Fibroblast of skin of back (primary cell): ENCODE measurements around the gene FKBP1A.
A peak's percentile ranks its signal among the peaks of the same experiment; 100 is the strongest.

Experiments used
- DNase-seq: peaks from one replicate; pipeline ENCODE4 v3.0.0-alpha.2; 2013

Gene FKBP1A

DNA sequence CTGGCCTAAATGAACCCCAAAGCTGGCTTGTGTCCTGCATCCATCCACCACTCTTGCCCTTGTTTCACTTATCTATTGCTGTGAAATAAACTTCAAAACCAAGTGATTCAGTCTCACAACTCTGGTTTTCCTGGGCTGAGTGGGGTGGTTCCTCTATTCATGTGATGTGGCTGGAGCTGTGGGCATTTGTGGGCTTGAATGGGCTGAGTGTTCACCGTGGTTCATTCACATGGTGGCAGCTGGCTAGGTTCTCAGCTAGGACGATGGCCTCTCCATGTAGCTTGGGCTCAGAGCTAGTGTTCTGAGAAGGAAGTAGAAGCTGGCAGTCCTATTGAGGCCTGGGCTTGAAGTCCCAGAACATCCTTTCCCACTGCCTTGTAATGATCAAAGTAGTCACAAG, 30.4 kb downstream of the FKBP1A start:
- DNase-seq: no peak

DNA sequence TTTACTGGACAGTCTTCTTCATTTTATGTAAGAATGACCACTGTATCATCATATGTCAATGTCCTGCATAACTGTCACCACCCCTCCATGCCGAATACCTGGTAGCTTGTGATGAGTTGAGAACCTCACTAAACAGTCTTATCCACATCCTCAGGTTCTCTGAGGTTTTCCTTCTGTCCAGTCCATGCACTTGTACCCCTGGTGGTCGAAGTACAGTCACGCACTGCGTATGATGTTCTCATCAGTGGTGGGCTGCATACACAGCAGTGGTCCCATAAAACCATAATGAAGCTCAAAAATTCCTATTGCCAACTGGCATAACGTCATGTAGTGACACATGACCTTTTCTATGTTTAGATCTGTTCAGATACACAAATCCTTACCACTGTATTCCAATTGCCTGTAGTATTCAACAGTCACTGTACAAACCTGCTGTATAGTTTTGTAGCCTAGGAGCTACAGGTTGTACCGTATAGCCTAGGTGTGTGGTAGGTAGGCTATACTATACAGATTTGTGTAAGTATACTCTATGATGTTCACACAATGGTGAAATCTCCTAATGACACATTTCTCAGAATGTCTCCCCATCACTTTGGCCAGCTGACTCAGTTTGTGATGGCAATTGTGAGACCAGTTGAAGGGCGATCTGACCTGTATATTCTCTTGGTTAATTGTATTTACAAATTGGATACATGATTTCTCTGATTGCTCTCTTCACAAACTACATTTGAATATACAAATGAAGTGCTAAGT, 32.6 kb downstream of the FKBP1A start:
- DNase-seq: no peak

DNA sequence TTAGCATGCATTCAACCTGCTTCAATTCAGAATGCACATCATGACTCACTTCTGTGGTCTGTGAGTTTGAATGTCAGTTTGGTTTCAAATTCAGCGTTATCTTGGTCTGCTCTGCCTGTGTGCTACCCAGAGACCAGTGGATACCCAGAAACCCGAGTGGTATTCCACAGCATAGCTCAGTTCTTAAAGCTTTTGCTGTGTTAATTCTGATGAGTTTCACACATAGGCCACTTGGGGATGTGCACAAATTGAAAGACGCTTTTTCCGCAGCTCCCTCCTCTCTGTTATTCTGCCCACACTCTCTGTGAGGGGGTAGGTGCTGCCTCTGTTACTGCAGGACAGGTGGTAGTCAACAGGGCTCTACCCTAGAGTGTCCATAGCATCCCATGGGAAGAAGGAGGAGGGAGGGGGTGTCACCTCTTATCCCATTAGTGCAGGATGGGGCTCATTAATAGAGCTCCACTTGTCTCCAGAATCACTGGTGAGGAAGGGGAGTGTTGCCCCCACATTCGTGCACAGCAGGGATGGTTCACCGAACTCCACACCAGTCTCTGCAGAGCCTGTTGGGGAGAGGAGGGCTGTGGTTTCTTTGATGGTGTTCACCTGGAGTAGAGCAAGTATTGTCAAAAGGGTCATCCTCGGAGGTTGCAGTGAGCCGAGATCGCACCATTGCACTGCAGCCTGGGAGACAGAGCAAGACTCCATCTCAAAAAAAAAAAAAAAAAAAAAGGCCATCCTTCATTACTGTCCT, 34.8 kb downstream of the FKBP1A start:
- no peak for DNase-seq

DNA sequence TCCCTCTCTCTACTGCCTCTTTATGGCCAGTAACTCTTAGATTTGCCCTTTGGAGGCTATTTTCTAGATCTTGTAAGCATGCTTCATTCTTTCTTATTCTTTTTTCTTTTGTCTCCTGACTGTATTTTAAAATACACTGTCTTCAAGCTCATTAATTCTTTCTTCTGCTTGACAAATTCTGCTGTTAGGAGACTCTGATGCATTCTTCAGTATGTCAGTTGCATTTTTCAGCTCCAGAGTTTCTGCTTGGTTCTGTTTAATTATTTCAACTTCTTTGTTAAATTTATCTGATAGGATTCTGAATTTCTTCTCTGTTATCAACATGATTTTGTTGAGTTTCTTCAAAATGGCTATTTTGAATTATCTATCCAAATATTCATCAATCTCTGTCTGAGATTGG, 38.9 kb downstream of the FKBP1A start:
- DNase-seq: no peak

DNA sequence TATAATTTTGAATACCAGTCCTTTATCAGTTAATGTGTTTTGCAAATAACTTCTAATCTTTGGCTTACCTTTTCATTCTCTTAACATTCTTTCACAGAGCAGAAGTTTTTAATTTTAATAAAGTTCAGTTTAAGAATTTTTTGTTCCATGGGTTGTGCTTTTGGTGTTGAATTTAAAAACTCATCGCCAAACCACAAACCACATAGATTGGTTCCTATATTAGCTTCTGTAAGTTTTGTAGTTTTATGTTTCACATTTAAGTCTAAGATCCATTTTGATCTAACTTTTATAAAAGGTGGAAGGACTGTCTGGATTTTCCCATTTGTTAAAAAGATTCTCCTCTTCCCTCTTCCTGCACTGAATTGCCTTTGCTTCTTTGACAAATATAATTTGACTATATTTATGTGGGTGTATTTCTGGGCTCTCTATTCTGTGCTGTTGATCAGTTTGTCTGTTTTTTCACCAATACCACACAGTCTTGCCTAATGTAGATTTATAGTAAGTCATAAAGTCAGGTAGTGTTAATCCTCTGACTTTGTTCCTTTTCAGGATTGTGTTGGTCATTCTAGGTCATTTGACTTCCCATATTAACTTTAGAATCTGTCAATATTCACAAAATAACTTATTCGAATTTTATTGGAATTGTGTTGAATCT, 46.4 kb downstream of the FKBP1A start:
- no peak for DNase-seq

DNA sequence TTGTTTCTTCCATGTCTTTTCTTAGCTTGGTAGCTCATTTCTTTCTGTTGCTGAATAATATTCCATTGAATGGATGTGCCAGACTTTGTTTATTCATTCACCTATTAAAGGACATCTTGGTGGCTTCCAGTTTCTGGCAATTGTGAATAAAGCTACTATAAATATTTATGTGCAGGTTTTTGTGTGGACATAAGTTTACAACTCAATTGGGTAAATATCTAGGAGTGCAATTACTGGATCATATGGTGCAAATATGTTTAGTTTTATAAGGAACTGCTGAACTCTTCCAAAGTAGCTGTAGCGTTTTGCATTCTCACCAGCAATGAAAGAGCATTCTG, 47.1 kb downstream of the FKBP1A start:
- DNase-seq: no peak

DNA sequence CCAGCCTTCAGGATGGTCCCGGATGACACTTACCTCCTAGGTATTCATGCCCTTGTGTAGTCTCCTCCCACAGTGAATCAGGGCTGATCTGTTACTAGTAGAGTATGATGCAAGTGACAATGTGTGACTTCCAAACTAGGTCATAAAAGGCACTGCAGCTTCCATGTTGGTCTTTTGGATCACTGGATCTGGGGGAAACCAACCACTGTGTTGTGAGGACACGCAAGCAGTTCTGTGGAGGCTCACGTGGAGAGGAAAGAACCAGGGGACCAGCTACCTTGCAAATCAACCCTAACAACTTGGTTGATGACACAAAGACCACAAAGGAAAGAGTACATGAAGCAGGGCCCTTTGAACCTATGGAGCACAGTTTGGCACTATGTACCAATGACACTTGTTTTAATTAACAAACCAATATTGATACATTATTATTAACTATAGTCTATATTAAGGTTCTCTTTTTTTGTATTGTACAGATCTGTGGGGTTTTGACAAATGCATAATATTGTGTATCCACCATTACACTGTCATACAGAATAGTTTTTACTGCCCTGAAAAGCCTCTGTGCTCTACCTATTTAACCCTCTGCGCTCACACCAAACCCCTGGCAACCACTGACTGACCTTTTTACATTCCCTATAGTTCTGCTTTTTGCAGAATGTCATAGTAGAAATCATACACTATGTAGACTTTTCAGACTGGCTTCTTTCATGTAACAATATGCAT, 47.7 kb downstream of the FKBP1A start:
- no peak for DNase-seq

DNA sequence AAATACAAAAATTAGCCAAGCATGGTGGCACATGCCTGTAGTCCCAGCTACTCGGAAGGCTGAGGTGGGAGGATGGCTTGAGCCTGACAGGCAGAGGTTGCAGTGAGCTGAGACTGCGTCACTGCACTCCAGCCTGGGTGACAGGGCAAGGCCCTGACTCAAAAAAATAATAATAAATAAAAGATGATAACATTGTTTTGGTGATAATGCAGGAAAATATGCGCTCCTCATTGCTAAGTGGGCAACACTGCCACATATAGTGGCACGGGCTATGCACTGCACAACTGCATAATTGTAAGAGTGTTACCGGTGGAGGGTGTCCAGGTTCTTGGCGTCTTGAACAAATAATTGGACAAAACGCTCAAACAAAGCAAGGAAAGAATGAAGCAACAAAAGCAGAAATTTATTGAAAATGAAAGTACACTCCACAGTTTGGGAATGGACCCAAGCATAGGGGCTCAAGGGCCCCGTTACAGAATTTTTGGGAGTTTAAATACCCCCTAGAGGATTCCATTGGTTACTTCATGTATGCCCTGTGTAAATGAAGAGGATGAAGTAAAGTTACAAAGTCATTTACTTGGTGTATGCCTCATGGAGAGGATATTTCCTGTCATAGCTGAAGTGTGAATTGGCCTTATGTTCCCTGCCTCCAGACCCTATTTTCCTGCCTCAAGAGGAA, 49.3 kb downstream of the FKBP1A start:
- peak; percentile 39 for DNase-seq

DNA sequence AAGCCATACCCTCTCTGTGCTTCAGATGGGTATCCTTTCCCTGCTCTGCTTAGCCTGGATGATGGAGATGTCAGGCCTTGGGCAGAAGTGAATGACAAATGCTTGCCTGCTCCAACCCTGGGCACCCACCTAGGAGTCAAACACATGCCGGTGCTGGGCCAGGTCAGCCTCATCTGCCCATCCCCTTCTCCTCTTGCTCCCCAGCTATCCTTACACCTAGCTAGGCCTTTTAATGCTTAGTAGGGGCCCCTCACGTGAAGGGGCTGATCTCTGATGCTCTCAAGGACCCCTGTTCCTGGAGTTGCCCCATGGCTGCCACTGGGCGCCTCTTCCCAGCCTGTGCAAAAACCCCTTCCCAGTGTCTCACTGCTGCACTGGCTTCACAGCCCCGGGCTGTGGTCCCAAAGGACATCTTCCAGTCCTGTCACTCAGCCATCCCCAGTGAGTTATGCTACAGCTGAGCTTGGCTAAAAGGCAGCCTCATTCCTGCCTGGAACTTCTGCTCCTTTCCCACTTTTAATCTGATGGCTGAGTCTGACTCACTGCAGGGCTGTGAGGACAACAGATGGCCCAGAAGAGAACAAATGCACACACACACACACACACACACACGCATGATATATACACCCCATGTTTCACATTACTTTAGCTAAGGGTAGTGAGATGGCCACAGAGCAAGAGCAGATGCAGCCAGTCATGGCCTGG, 51.1 kb downstream of the FKBP1A start:
- DNase-seq: peak; percentile 48

DNA sequence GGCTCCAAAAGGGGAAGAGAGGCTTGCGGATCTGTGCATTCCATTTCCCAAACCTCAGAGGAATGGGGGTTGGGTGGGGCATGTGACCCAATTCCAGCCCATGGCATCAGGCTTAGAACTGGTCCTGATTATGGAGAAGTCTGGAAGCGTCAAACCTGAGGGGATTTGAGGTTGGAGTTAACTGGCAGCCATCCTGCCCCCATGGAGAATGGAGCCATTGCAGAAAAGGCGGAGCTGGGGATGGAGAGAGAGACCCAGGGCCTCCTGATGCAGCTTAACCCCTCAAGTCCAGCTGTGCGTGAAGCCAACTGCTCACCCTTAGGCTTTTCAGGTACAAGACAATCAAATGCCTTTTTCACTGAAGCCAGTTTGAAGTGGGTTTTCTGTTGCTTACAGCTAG, 54.1 kb downstream of the FKBP1A start:
- DNase-seq: peak; percentile 11

DNA sequence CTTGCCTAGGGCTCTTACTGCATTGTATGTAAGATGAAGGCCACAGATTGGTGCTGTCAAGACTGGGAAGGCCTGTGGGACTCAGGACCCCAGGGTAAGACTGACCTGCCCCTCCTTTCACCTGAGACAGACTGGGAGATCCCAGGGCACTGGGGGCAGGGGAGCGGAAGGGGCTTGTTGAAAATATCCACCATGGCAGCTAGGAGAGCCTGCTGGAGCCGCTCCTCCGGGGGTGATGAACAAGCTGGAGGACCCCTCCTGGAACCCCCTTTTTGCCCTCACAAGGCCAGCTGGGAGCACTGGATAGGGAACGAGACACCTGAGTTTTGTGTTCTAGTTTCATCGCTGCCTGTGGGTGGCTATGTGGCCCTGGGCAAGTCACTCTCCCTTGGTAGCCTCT, 54.8 kb downstream of the FKBP1A start:
- no peak for DNase-seq

DNA sequence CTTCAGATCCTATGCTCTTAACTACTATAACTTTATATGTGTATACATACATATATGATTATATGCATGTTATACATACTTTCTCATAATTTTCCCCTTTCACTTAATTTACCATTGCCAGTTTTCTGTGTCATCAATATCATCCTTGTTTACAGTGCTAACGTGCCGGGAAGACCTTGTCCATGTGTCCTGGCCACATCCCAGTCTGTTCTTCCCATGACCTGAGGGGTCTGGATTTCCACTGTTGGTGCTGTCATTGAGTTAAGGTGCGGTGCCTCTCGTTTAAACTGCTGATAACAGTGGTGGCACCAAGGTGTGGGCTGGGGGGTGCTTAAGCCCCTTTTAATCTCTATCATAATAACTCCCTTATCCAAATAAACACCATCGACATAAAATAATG, 55.4 kb downstream of the FKBP1A start:
- DNase-seq: no peak

DNA sequence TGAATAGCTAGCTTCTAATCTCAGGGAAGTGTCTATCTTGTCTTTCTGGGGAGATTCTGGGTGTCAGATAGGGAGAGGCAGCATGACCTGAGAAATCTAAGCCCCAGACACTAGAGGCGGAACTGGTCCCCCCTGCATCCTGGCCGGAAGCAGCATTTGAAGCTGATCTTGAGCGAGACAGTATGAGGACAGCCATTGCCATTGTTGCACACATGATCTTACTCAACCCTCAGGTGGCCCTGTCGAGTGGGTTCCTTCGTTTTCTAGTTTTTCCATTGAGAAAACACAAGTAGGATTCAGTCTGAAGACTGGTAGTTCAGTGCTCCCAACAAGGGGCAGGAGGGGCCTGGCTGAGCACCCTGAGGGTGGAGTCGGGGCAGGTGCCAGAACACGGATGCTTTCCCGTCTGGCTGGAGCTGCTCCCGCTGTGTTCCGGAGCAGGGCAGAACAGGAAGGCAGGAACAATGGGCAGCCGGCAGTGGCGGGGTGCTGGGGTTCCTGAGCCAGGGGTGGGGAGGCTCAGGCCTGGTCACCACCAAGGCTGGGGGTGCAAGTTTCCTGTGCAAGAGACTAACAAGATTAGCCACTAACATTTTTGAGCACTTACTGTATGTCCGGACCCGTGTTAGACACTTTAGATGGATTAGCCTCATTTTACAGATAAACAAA, 56.0 kb downstream of the FKBP1A start:
- DNase-seq: no peak

DNA sequence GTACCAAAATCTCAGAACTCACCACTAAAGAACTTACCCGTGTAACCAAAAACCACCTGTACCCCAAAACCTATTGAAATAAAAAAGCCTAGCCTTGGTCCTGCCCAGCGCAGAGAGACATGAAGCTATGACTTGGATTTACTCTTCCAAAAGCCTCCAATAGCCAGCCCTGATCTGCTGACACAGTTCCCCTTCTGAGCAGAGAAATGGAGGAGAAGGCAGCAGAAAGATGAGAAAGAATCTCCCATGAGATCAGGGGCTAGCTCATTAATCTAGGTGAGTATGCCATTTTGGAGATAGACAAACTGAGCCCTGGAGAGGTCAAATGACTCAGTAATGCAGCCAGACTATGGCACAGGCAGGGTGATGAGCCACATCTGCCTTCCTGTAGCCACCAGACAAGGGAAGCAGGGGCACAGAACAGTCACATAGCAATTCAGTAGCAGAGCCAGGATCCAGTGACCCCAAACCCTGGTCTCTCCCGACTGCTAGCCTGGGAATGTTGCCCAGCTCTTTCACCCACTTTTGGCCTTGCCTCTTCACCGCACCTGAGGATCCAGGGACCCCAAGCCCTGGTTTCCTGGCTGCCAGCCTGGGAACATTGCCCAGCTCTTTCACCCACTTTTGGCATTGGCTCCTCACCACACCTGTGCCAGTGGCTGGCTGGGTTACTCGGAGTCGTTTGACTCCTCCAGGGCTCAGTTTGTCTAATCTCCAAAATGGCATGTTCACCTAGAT, 56.7 kb downstream of the FKBP1A start:
- no peak for DNase-seq

DNA sequence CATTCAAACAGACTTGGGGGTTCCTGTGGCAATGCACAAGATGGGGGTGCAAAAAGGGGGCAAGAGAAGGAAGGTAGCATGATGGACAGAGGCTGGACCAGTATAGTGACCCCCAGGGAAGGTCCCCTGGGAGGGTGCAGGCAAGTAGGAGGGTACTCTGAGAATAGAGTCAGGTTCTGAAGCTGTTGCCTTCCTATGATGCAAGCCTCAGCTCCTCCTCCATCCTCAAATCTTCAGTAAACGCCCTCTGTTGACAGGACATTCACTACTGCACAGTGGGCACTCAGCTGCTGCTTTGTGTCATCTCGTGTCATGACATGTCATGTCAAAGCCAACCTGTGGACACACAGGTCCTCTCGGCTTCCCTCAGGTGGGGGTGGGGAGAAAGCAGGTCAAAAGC, 58.1 kb downstream of the FKBP1A start:
- no peak for DNase-seq

DNA sequence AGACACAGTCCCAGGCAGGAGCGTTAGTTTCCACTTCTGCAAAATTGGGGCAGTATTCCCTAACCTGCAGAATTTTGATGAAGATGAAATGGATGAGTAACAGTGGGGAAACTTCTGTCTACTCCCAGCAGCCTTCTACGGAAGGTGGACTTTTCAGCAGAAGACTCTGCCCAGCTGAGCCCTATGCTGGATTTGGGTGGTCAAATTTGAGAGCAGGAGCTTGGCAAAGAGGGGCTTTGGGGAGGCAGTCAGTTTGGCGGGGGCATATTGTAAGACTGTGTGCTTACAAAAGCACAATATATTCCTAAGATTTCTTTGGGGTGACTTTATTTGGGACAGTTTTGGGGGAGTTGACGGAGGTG, 58.5 kb downstream of the FKBP1A start:
- no peak for DNase-seq

DNA sequence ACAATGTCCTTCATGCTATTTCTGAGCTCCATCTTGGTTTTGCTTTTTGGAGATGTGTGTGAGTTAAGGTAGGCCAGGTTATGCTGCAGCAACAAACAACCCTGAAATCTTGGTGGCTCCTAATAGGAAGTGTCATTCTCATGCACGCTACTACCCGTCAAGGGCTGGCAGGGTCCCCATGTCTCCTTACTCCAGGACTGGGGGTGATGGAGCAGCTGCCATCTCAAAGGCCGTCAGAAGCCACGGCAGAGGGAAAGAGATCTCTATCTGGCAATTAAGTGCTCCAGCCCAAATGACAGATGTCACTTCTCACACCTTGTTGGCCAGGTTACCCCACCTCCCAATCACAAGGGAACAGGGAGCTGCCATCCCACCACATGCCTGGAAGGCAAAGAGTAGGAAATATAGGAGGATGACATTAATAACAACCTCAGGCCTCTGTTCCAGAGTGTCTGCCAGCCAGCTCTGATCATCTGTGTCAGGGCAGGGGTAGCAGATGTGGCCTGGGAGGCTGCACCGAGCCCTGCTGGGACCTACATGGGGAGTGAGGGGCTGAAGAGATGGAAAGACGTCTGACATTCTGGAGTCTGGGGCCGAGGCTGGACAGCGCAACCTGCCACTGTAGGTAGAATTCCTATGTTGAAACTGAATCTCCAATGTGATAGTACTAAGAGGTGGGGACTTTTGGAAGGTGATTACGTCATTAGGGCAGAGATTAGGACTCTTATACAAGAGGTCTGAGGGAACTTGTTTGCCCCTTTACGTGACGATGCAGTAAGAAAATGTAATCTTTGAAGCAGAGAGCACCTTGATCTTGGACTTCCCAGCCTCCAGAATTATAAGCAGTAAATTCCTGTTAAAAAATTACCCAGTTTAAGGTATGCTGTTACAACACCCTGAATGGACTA, 59.1 kb downstream of the FKBP1A start:
- DNase-seq: no peak

DNA sequence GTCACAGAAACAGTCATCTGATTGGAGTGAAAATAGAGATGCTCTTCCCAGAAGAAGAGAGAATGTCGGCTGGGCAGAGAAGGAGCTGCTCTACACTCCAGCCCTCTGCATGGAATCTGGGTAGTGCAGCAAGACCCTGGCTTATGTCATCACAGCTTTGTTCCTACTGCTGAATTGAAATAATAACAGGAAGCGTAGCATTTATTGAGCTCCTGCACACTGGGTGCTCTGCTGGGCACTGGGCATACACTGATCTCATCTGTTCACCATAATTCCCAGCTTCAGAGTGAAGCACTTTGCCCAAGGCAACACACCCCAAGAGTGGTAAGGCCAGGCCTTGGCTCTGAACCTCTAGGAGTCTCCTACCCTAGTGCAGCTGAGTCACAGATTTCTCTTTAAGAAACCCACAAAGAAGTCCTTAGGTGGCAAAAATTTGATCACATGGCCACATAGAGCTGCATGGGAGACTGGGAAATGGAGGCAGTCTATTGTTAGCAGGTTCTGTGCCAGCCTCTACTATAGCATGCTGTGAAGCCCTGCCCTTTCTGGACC, 60.0 kb downstream of the FKBP1A start:
- no peak for DNase-seq

DNA sequence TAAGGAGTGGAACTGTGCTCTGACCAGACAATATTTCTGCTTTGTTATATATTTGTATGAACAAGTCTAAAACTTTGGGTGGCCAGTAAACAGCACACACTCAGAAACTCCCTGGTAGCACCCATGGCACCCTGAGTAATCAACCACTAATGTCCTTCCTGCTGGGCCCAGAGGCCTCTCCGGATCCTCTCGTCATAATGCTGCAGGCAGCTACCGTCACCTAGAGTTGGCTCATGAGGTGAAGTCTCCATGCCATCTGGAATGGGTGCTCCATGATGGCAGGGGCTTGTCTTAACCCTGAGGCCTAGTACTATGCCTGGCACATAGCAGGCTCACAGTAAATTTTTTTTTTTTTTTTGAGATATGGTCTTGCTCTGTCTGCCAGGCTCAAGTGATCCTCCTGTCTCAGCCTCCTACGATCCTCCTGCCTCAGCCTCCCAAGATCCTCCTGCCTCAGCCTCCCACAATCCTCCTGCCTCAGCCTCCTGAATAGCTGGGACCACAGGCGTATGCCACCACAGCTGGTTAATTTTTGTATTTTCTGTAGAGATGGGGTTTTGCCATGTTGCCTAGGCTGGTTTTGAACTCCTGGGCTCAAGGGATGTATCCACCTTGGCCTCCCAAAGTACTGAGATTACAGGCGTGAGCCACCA, 60.9 kb downstream of the FKBP1A start:
- no peak for DNase-seq
